Activated T-cell treated with anti-CD3 and anti-CD28 coated beads for 1 hour (primary cell): ENCODE measurements around the gene HSPG2.
"Not testable (repeated sequence)": the region's sequence is repeated elsewhere in the genome, so short reads cannot be mapped to it uniquely, and the experiment has no call there.

Source experiments
- DNase-seq: peaks from one replicate; pipeline ENCODE4 v3.0.0-alpha.2; 2020; ENCODE audit warnings: low read depth

HSPG2 gene

DNA sequence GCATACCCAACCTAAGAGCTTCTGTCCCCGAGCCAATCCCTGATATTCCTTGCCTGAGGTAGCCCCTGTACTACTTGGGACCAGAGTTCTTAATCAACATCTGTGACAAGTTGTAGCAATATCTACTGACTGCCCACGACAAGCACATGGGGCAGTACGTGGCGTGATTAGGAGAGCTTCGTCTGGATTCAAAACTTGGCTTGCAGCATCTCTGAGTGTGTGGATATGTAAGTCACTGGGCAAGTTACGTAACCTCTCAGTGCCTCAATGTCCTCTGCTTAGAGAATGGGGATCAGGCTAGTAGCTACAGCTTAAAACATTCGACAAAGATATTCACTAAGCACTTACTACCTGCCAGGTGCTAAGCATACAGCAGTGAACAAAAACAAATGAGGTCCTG is 5.0 kb downstream of the HSPG2 start:
- no peak for DNase-seq

DNA sequence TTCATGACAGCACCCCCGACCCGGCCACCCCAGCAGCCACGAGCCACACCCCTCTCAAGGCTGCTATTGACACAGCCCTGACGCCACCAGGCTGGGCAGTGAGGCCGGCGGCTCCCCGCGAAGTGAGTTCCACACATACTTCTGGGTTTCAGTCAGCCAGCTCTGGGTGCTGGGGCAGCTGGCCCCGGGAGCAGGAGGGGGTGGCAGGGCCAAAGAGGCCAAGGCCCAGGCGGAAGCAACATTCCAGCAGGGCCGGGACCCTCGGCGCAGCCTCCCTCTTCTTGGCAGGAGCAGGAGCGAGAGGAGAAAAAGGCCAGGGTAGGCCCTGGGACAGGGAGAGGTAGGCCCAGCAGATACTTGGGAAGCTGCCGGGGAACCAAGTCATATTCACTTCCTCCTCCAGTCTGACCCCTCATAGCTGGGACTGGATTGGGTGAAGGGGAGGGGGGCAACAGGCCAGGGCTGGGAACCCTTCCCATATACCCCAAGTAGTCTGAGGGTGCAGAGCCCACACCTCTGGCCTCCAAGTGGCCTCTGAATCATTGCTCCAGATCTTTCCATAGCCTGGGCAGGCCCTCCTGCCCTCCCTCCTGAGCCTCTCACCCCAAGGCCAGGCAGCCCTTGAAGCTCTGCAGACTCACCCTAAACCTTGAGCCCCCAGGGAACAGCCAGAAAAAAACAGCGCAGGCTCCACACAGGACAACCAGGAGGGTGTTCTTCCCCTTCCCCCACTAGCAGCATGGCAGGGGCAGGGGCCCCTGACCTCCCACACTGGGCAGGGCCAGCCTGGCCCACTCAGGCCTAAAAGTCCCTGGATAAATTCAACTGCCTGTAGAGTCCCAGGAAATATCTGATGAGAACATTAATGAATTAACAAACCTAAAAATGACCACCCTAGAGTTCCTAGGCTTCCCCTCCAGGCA is 5.7 kb downstream of the HSPG2 start:
- DNase-seq, result no peak

DNA sequence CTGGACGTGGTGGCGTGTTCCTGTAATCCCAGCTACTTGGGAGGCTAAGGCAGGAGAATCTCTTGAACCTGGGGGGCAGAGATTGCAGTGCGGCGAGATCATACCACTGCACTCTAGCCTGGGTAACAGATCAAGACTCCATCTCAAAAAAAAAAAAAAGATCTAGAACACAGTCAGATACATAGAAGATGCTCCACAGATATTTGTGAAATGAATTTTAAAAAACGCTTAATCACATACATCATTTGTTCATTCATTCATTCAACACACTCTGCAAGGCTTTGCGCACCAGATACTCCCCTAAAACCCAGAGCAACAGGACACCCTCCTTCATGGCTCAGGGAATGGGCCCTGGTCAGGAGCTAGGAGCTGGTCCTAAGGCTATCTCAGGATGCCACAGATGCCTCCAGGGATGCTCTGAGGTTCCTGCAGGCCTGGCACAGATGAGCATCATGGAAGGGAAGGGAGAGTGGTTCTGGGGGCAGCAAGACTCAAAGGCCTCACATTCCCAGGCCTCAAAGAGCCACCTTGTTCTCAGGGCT is 6.4 kb downstream of the HSPG2 start:
- DNase-seq, result no peak

GRCh38 chr1:21930080-21930571 is 7.0 kb downstream of the HSPG2 start:
- no peak for DNase-seq

DNA sequence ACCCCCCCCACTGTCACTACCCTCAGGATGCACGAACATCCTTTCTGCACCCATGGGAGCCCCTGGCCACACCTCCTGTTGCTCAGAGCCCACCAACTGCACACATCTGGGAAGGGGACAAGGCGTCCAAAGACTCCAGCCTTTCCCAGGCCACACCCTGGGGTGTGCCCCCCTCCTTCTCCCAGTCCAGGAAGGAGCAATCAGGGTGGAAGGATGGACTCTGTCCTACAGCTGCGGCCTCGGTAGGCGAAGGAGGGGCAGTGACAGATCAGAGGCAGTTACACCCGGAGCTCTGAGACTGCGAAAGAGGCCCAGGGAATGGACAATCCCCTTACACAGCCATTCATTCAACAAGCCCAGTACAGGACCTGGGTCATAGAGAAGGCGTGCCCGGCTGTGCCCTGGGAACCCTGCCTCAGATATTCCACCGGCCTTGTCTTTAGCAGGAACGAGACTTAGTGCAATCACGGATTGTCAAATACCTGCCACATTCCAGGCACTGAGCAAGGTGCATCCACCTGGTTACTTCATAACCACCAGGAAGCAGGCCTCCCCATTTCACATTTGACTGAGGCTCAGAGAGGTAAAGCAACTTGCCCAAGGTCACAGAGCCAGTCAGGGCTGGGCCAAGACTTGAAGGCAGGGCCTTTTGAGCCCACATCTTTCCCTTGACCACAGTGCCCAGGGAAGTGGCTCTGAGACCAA is 9.4 kb downstream of the HSPG2 start:
- no peak for DNase-seq

DNA sequence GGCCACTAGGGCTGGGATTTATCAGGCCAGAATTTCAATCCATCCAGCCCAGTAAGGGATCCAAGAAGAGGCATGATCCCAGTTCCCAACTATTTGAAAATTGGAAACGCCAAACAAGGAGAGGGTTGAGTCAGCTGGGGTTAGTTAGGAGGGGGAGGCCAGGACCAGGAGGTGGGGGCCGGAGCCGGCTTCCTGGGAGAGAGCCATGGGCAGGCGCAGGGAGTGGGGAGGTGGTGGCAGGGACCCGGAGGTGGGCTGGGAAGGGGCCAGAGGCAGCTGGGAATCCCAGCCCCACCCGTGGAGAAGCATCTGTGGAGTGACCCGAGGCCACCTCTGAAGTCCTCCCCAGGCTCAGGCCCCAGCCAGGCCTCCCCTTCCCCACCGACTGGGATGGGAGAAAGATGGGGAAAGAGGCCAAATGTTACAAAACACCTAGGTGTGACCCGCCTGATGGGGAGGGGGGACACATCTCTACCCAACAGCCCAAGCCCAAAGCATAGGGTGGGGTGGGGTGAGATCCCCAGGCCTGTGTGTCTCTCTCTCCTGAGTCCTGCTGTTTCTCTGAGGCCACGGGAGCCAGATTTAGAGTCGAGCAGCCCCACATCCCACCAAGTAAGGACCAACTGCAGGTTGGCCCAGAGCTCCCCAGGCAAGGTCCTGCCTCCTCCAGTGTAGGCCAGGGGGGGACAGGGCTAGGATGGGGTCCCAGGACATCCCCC is 10.1 kb downstream of the HSPG2 start:
- no peak for DNase-seq

- no peak for DNase-seq
Measured at GRCh38 chr1:21926065-21926464, 11.0 kb downstream of the HSPG2 start.

- DNase-seq, result no peak
Measured at GRCh38 chr1:21925334-21925940, 11.7 kb downstream of the HSPG2 start.

- DNase-seq, result no peak
Measured at GRCh38 chr1:21924503-21925005, 12.6 kb downstream of the HSPG2 start.

DNA sequence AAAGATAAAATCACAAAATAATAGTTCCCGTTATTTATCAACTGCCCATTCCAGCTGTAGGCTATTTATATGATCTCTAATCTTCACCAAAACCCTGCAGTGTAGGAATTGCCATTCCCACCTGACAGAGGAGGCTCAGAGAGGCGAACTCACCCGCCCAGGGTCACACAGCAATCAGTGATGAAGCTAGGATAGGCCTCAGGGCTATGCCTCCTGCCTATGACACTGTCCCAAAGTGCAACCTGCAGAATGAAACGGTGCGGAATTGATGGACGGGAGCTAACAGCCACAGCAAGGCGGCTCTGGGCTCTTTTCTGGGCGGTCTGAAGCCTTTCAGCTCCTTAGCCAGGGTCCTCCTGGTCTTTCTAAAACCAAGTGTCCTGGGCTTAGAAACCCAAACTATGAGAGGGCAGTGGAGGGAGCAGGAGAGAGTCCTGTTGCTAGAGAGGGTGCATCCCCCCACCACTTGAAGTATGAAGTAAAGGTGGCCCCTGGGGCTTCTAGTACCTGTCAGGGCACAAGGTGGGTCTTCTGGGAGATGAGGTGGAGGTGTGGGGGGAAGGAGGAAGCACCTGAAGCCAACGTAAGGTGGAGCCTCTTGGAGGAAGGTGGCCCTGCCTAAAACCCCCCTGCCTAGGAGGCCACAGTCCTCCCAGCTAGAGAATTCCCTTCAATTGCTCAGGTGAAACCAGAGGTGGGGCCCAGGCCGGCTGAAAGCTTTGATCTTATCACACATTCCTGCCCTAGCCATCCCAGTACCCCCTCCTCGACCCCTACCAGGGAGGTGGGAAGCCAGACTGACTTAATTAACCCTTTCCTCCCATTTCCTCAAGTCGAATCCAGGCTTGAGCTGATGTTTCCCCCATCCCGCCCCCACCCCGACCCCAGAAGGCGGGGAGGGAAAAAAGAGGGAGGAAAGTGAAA is 14.8 kb downstream of the HSPG2 start:
- DNase-seq, result no peak

DNA sequence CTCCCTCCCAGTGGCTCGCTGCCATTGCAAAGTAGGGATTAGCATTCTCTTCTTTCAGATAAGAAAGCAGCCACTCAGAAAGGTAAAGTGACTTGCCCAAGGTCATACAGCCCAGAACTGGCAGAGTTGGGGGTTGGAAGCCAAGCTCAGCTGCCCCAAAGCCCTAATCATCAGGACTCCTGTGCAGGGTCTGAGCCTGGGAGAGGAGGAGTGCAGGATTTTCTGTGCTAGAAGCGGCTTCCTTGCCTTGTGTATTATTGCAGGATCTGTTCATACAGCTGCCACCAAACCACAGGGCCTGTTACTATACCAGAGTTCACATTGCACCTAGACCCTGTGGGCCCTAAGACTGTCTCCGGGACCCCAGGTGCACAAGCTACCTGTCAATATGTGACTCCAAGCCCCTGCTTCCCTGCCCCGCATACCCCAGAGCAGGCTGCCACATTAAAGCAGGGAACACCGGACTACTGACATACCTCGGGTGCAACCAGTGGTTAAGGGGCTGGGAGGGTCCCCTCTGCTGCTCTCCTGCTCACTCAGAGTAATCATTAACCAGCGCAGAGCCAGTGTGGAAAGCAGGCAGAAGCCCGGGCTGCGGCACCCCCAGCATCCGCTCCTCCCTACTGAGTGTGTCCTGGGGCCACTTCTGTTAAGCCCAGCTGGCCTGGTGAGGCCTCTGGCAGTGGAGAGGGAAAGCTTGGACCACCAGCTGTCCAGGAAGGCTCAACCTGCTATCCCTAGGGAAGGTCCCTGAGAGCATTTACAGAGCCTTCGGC is 15.8 kb downstream of the HSPG2 start:
- DNase-seq, result no peak

- DNase-seq, result no peak
Measured at GRCh38 chr1:21919520-21919919, 17.6 kb downstream of the HSPG2 start.

GRCh38 chr1:21917239-21917631 is 19.9 kb downstream of the HSPG2 start:
- DNase-seq, result not testable (repeated sequence)

DNA sequence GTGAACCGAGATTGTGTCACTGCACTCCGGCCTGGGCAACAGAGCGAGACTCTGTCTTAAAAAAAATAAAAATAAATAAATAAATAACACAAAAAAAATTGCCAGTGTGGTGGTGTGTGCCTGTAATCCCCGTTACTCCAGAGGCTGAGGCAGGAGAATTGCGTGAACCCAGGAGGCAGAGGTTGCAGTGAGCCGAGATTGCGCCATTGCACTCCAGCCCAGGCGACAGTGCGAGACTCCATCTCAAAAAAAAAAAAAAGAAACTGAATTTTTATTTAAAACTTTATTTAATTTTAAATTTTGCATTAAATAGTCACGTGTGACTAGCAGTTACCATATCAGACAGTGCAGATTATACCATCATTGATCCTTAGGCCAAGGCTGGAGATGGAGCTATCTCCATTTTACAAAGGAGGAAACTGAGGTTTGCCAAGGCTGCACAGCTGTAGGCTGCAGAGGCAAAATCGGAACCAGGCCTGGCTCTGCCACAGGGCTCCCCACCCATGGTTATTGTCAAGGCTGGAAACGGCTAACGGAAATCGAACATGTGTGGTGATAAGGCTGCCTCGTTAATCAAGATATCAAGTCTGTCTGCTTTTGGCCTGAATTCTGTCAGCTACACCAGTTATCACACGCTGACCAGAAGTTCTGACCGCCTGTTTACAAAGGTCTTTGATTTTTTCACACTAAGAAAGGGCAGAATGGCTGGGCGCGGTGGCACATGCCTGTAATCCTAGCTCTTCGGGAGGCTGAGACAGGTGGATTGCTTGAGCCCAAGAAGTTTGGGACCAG is 20.5 kb downstream of the HSPG2 start:
- no peak for DNase-seq

DNA sequence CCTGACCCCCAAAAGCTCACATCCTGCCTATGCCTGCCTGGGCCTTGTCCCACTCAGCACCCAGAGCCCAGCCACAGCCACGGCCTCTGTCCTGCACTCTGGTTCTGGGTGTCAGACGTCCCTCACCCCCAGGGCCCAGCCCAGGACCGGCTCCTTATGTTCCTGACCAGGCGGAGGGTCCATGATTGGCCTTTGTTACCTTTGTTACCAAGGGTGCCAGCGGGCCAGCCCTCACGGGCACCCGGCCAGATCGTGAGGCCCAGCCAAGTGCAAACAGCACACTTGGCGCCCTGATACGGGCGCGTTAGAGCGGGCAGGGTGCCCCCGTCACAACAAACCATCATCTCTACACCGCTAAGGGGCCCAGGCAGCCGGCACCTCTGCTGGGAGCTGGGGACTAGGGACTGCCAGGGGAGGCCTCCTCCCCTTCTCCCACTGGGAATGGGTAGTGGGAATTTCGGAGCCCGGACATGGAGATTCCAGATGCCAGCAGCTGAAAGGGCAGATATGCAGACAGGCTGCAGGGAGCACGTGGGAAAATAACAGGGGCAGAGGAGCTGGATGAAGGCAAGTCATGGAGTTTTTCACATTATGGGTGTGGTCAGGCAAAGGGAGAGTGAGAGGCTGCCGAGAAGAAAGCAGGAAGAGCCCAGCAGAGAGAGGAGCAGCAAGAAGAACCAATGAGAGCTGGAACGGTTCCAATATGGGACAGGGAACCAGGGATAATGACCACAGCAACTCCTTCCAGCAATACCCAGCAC is 22.1 kb downstream of the HSPG2 start:
- no peak for DNase-seq

- no peak for DNase-seq
Measured at GRCh38 chr1:21914450-21914849, 22.7 kb downstream of the HSPG2 start.

DNA sequence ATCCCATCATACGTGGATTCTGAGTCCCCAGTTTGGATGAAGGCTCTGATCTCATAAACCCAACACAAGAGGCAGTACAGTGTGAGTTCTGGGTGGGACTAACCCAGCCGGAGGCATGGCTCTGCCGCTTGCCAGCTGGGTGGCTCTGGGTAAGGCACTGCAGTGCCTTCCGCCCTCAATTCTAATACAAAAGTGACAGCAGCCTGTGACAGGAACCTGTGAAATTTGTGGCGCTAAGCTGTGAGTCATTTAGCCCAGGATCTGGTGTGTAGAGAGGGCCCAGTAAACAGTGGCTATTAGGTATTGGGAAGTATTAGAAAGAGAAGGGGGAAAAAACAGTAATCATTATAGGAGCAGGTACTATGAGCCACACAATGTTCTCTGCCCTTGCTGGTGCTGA is 23.3 kb downstream of the HSPG2 start:
- no peak for DNase-seq

- DNase-seq, result no peak
Measured at GRCh38 chr1:21913258-21913657, 23.9 kb downstream of the HSPG2 start.
